ENCODE results near the gene PLXDC1. TPM values are rescaled to one million over a fixed set of nuclear protein-coding genes. Genes with fewer than 3 reads are reported as not detected.

Gene PLXDC1
- total RNA-seq, 2 experiments from 2014 or later: 1.7 to 2.4 TPM

- TF ChIP-seq, protein P1, sequence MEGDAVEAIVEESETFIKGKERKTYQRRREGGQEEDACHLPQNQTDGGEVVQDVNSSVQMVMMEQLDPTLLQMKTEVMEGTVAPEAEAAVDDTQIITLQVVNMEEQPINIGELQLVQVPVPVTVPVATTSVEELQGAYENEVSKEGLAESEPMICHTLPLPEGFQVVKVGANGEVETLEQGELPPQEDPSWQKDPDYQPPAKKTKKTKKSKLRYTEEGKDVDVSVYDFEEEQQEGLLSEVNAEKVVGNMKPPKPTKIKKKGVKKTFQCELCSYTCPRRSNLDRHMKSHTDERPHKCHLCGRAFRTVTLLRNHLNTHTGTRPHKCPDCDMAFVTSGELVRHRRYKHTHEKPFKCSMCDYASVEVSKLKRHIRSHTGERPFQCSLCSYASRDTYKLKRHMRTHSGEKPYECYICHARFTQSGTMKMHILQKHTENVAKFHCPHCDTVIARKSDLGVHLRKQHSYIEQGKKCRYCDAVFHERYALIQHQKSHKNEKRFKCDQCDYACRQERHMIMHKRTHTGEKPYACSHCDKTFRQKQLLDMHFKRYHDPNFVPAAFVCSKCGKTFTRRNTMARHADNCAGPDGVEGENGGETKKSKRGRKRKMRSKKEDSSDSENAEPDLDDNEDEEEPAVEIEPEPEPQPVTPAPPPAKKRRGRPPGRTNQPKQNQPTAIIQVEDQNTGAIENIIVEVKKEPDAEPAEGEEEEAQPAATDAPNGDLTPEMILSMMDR (IDR thresholded peaks at IDR 0.05): no peak
- H3K4me1 Mint-ChIP-seq (ENCODE audit: low read depth): peaks cover 4% of the 10 kb centered on the region
- CTCF ChIA-PET: interaction anchor here (0.9 to 2.0 kb wide), 4 partner anchors 82 to 100 kb away, joined by 3 to 5 read pairs (median 4); no protein-coding TSS in a partner anchor
- no peak for DNase-seq
- no peaks in the 10 kb centered on the region for H3K36me3 Mint-ChIP-seq (ENCODE audit: low read depth)
- no peaks in the 10 kb centered on the region for H3K9me3 Mint-ChIP-seq
- intact Hi-C loops (cut with micrococcal nuclease): no loop called here
- no peak overlapping the region for H3K27ac Mint-ChIP-seq
- no peak overlapping the region for H3K4me3 Mint-ChIP-seq
- no peak for ATAC-seq
- POLR2A ChIA-PET: no interaction called here
- H3K27me3 Mint-ChIP-seq: no peaks in the 10 kb centered on the region
Measured at GRCh38 chr17:39064819-39065218, 86.6 kb downstream of the PLXDC1 start.

DNA sequence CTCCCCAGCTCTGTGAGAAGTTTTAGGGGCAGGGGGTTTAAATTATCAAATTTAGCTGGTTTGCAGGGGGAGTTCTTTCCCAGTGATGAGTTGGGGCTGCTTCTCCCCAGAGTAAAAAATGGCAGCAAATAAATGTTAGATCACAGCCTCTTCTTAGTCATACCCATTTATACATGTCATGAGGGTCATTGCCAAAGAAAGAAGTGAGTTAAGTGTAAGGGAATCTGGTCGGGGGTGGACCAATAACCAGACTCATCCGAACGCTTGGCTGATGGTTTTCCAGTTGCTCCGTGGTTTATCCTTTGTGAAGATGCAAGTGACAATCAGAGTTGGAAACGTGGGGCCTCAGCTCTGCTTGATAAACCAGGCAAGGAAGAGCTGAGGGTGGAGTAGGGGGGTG lies 87.1 kb downstream of the PLXDC1 start:
- Mint-ChIP-seq H3K27ac (no peak overlapping the region), H3K27me3 (no peaks in the 10 kb centered on the region), H3K4me1 (ENCODE audit: low read depth) (peaks cover 2% of the 10 kb centered on the region), H3K4me3 (no peak overlapping the region), H3K36me3 (ENCODE audit: low read depth) (no peaks in the 10 kb centered on the region), H3K9me3 (no peaks in the 10 kb centered on the region)
- CTCF ChIA-PET: interaction anchor here (0.9 to 1.5 kb wide), 3 partner anchors 81 to 100 kb away, joined by 3 to 5 read pairs (median 4); no protein-coding TSS in a partner anchor
- POLR2A ChIA-PET: no interaction called here
- intact Hi-C loops (cut with micrococcal nuclease): no loop called here
- TF ChIP-seq, protein P1 (IDR thresholded peaks at IDR 0.05): no peak
- ATAC-seq (no peak), DNase-seq (no peak)

GRCh38 chr17:39063681-39064069 lies 87.8 kb downstream of the PLXDC1 start:
- no peaks in the 10 kb centered on the region for H3K9me3 Mint-ChIP-seq
- peaks cover 2% of the 10 kb centered on the region for H3K4me1 Mint-ChIP-seq (ENCODE audit: low read depth)
- ChIA-PET CTCF (interaction anchor here (0.9 to 1.7 kb wide), 4 partner anchors 81 to 132 kb away, joined by 3 to 5 read pairs (median 4); no protein-coding TSS in a partner anchor), POLR2A (no interaction called here)
- H3K27ac Mint-ChIP-seq: no peak overlapping the region
- TF ChIP-seq, protein P1 (IDR thresholded peaks at IDR 0.05): no peak
- no peaks in the 10 kb centered on the region for H3K27me3 Mint-ChIP-seq
- intact Hi-C loops (cut with micrococcal nuclease): no loop called here
- ATAC-seq (no peak), DNase-seq (no peak)
- H3K4me3 Mint-ChIP-seq: no peak overlapping the region
- H3K36me3 Mint-ChIP-seq (ENCODE audit: low read depth): no peaks in the 10 kb centered on the region

- Mint-ChIP-seq H3K27me3 (no peaks in the 10 kb centered on the region), H3K4me3 (no peak overlapping the region), H3K4me1 (ENCODE audit: low read depth) (peaks cover 2% of the 10 kb centered on the region), H3K36me3 (ENCODE audit: low read depth) (no peaks in the 10 kb centered on the region), H3K9me3 (no peaks in the 10 kb centered on the region), H3K27ac (no peak overlapping the region)
- TF ChIP-seq, protein P1 (IDR thresholded peaks at IDR 0.05): no peak
- ChIA-PET CTCF (interaction anchor here (1.1 to 1.7 kb wide), 2 partner anchors 112 to 133 kb away, joined by 3 to 5 read pairs; no protein-coding TSS in a partner anchor), POLR2A (no interaction called here)
- ATAC-seq (no peak), DNase-seq (no peak)
- intact Hi-C loops (cut with micrococcal nuclease): no loop called here
Measured at GRCh38 chr17:39062846-39063680, 88.4 kb downstream of the PLXDC1 start.

- no peaks in the 10 kb centered on the region for H3K9me3 Mint-ChIP-seq
- DNase-seq: no peak
- no peaks in the 10 kb centered on the region for H3K36me3 Mint-ChIP-seq (ENCODE audit: low read depth)
- intact Hi-C loops (cut with micrococcal nuclease): no loop called here
- POLR2A ChIA-PET: no interaction called here
- H3K27me3 Mint-ChIP-seq: no peaks in the 10 kb centered on the region
- no peak overlapping the region for H3K4me3 Mint-ChIP-seq
- H3K27ac Mint-ChIP-seq: no peak overlapping the region
- H3K4me1 Mint-ChIP-seq (ENCODE audit: low read depth): peaks cover 12% of the 10 kb centered on the region
- no peak for ATAC-seq
- CTCF ChIA-PET: interaction anchor here (1.0 to 4.0 kb wide), 3 partner anchors 76 to 181 kb away, joined by 3 to 17 read pairs (median 15); no protein-coding TSS in a partner anchor
- TF ChIP-seq, protein P1 (IDR thresholded peaks at IDR 0.05): no peak
Measured at GRCh38 chr17:39058524-39058923, 92.9 kb downstream of the PLXDC1 start.

Data from activated CD8-positive, alpha-beta T cell treated with anti-CD3 and anti-CD28 coated beads for 36 hours (primary cell).